H9 (cell line): Measurements from ENCODE around the gene BTN1A1. TPM values are rescaled to one million over a fixed set of nuclear protein-coding genes. Genes with fewer than 3 reads are reported as not detected.

ENCODE experiments used
- DNase-seq: peaks from one replicate; pipeline ENCODE4 v3.0.0-alpha.2; 2017
- H2AFZ ChIP-seq: one replicate; pipeline ENCODE4 v1.6.1; 2013; ENCODE audit warnings: mild to moderate bottlenecking, low read length, control low read depth, moderate library complexity
- H2AK5ac ChIP-seq: 2 replicates; pipeline ENCODE4 v1.6.1; 2013; ENCODE audit warnings: low read length, control low read depth, mixed read lengths; ENCODE audit not compliant: insufficient read length
- H2BK120ac ChIP-seq: one replicate; pipeline ENCODE4 v1.6.1; 2013; ENCODE audit warnings: low read depth, mild to moderate bottlenecking, low read length, control low read depth, inconsistent platforms; ENCODE audit not compliant: poor library complexity, severe bottlenecking
- H2BK12ac ChIP-seq: 2 replicates; pipeline ENCODE4 v1.6.1; 2013; ENCODE audit warnings: low read length, control low read depth, mixed read lengths, low read depth; ENCODE audit not compliant: insufficient read length
- H2BK15ac ChIP-seq: 2 replicates; pipeline ENCODE4 v1.6.1; 2013; ENCODE audit warnings: low read depth, low read length, control low read depth
- H2BK20ac ChIP-seq: one replicate; pipeline ENCODE4 v1.6.1; 2013; ENCODE audit warnings: low read depth, mild to moderate bottlenecking, low read length, control low read depth, inconsistent platforms; ENCODE audit not compliant: poor library complexity, severe bottlenecking
- H2BK5ac ChIP-seq: 2 replicates; pipeline ENCODE4 v1.6.1; 2013; ENCODE audit warnings: low read length, control low read depth, mixed read lengths; ENCODE audit not compliant: insufficient read length
- H3K14ac ChIP-seq: 2 replicates; pipeline ENCODE4 v1.6.1; 2013; ENCODE audit warnings: low read length, control low read depth; ENCODE audit not compliant: insufficient read depth
- H3K18ac ChIP-seq: 2 replicates; pipeline ENCODE4 v1.6.1; 2013; ENCODE audit warnings: low read depth, mild to moderate bottlenecking, mixed read lengths, low read length, control low read depth; ENCODE audit not compliant: insufficient read length
- H3K23ac ChIP-seq: 2 replicates; pipeline ENCODE4 v1.6.1; 2013; ENCODE audit warnings: low read length, control low read depth, mixed read lengths, low read depth; ENCODE audit not compliant: insufficient read length
- H3K23me2 ChIP-seq: 2 replicates; pipeline ENCODE4 v1.6.1; 2013; ENCODE audit warnings: low read depth, mild to moderate bottlenecking, mixed read lengths, low read length, control low read depth; ENCODE audit not compliant: insufficient read length, poor library complexity, severe bottlenecking
- H3K27ac ChIP-seq: 2 replicates; pipeline ENCODE4 v1.5.1; 2013; ENCODE audit warnings: low read length, control low read depth, mixed read lengths, low read depth; ENCODE audit not compliant: insufficient read length
- H3K27me3 ChIP-seq: 2 replicates; pipeline ENCODE4 v1.6.1; 2013; ENCODE audit warnings: low read length, control low read depth, inconsistent platforms; ENCODE audit not compliant: insufficient read depth
- H3K4ac ChIP-seq: 2 replicates; pipeline ENCODE4 v1.6.1; 2013; ENCODE audit warnings: low read depth, mild to moderate bottlenecking, control low read depth, inconsistent platforms, low read length, moderate library complexity
- H3K4me1 ChIP-seq: 2 replicates; pipeline ENCODE4 v1.6.1; 2013; ENCODE audit warnings: low read length, control low read depth, inconsistent platforms; ENCODE audit not compliant: insufficient read depth
- H3K4me2 ChIP-seq: 2 replicates; pipeline ENCODE4 v1.6.1; 2013; ENCODE audit warnings: low read length, control low read depth, mixed read lengths; ENCODE audit not compliant: insufficient read length, insufficient read depth
- H3K56ac ChIP-seq: 2 replicates; pipeline ENCODE4 v1.6.1; 2013; ENCODE audit warnings: low read depth, mild to moderate bottlenecking, mixed read lengths, low read length, control low read depth; ENCODE audit not compliant: insufficient read length
- H3K79me1 ChIP-seq: 2 replicates; pipeline ENCODE4 v1.6.1; 2013; ENCODE audit warnings: low read depth, mild to moderate bottlenecking, moderate library complexity, low read length, control low read depth, inconsistent platforms; ENCODE audit not compliant: insufficient read depth, poor library complexity, severe bottlenecking
- H3K79me2 ChIP-seq: 2 replicates; pipeline ENCODE4 v1.6.1; 2013; ENCODE audit warnings: low read length, control low read depth, inconsistent platforms; ENCODE audit not compliant: insufficient read depth
- H3K9ac ChIP-seq: 2 replicates; pipeline ENCODE4 v1.6.1; 2013; ENCODE audit warnings: low read length, control low read depth, mixed read lengths; ENCODE audit not compliant: insufficient read length; ENCODE audit errors: extremely low read depth
- H3K9me3 ChIP-seq: one replicate; pipeline ENCODE4 v1.6.1; 2013; ENCODE audit warnings: low read depth, low read length, inconsistent platforms; ENCODE audit not compliant: control insufficient read depth
- H3T11ph ChIP-seq: one replicate; pipeline ENCODE4 v1.6.1; 2013; ENCODE audit warnings: mild to moderate bottlenecking, low read length, control low read depth, inconsistent platforms
- H4K20me1 ChIP-seq: one replicate; pipeline ENCODE4 v1.6.1; 2013; ENCODE audit not compliant: control insufficient read depth, insufficient read length, insufficient read depth
- H4K5ac ChIP-seq: 2 replicates; pipeline ENCODE4 v1.6.1; 2013; ENCODE audit warnings: low read depth, mild to moderate bottlenecking, mixed read lengths, low read length, control low read depth; ENCODE audit not compliant: insufficient read length
- H4K8ac ChIP-seq: replicated peaks from 2 replicates; pipeline ENCODE4 v1.6.1; 2013; ENCODE audit warnings: low read length, control low read depth, mixed read lengths, low read depth; ENCODE audit not compliant: insufficient read length
- H4K91ac ChIP-seq: 2 replicates; pipeline ENCODE4 v1.6.1; 2013; ENCODE audit warnings: low read depth, mild to moderate bottlenecking, moderate library complexity, mixed read lengths, low read length, control low read depth; ENCODE audit not compliant: insufficient read length
- H3K27ac Mint-ChIP-seq, 3 experiments: 2 replicates in 2 of 3; 3 replicates in 1 of 3; pipeline ENCODE4 v1.8.0; 2020 to 2021; ENCODE audit warnings: mixed read lengths in 3 of 3, mild to moderate bottlenecking in 1 of 3, moderate library complexity in 1 of 3
- H3K27me3 Mint-ChIP-seq: 2 replicates; pipeline ENCODE4 v1.8.0; 2021; ENCODE audit warnings: low read depth, mild to moderate bottlenecking, moderate library complexity, mixed read lengths
- H3K36me3 Mint-ChIP-seq, 3 experiments: 2 replicates in 2 of 3; 3 replicates in 1 of 3; pipeline ENCODE4 v1.8.0; 2020 to 2021; ENCODE audit warnings: low read depth in 3 of 3, mixed read lengths in 3 of 3; ENCODE audit not compliant: insufficient read depth in 1 of 3
- H3K4me1 Mint-ChIP-seq, 2 experiments: 2 replicates each; pipeline ENCODE4 v1.8.0; 2020; ENCODE audit warnings: mixed read lengths in 2 of 2
- H3K4me3 Mint-ChIP-seq, 2 experiments: 2 replicates in 1 of 2; 3 replicates in 1 of 2; pipeline ENCODE4 v1.8.0; 2020 to 2021; ENCODE audit warnings: mild to moderate bottlenecking in 2 of 2, mixed read lengths in 2 of 2, moderate library complexity in 1 of 2
- H3K9me3 Mint-ChIP-seq, 2 experiments: 2 replicates in 1 of 2; 3 replicates in 1 of 2; pipeline ENCODE4 v1.8.0; 2020; ENCODE audit warnings: mild to moderate bottlenecking in 2 of 2, mixed read lengths in 2 of 2, moderate library complexity in 1 of 2
- CTCF ChIP-seq: fragments of 200-600 bp; sonication (generic); conservative IDR thresholded peaks from 3 replicates; pipeline ENCODE4 v1.8.0; 2021; ENCODE audit warnings: antibody characterized with exemption, mild to moderate bottlenecking
- WGBS: extraction: QIAGEN DNeasy Blood & Tissue Kit; methylation state at CpG from one replicate; pipeline ENCODE4 v1.1.7; 2013; ENCODE audit warnings: missing lambda C conversion rate, low lambda C conversion rate, mixed read lengths; ENCODE audit not compliant: insufficient read length; ENCODE audit errors: extremely low coverage; 5-methylcytosine and 5-hydroxymethylcytosine counted together
- total RNA-seq: library from RNA; stranded (reverse); gene quantifications from 2 replicates; pipeline ENCODE4 v1.2.1, GENCODE V29; 2021

The BTN1A1 gene
- total RNA-seq, 1 experiment from 2014 or later = 0.15 TPM

- no peak overlapping the region for H4K91ac ChIP-seq
- H4K5ac ChIP-seq = no peak overlapping the region
- H3K27me3 ChIP-seq = no peaks in the 10 kb centered on the region
- H3K4ac ChIP-seq = no peak overlapping the region
- H3K14ac ChIP-seq = no peak overlapping the region
- no peak for DNase-seq
- H3K9me3 Mint-ChIP-seq = no peaks in the 10 kb centered on the region
- no peak overlapping the region for H3K4me3 Mint-ChIP-seq
- H2BK120ac ChIP-seq = no peak overlapping the region
- H3K36me3 Mint-ChIP-seq = no peaks in the 10 kb centered on the region
- H3K9ac ChIP-seq = no peak overlapping the region
- H3K23ac ChIP-seq = no peak overlapping the region
- H3K79me1 ChIP-seq = no peaks in the 10 kb centered on the region
- H4K20me1 ChIP-seq = no peaks in the 10 kb centered on the region
- no peak overlapping the region for H2BK15ac ChIP-seq
- H3K9me3 ChIP-seq = no peaks in the 10 kb centered on the region
- no peak overlapping the region for H4K8ac ChIP-seq
- TF ChIP-seq CTCF = no peak
- H3K27ac Mint-ChIP-seq = no peak overlapping the region
- no peaks in the 10 kb centered on the region for H3K23me2 ChIP-seq
- H3K4me1 Mint-ChIP-seq = peaks cover 42 to 46% of the 10 kb centered on the region in 2 experiments
- H3K27me3 Mint-ChIP-seq = no peaks in the 10 kb centered on the region
- no peak overlapping the region for H3T11ph ChIP-seq
- no peak overlapping the region for H3K18ac ChIP-seq
- no peaks in the 10 kb centered on the region for H3K79me2 ChIP-seq
- no peak overlapping the region for H2AK5ac ChIP-seq
- H3K4me1 ChIP-seq = peaks cover 4% of the 10 kb centered on the region; the same call in 1 of the 2 replicates
- no peak overlapping the region for H3K56ac ChIP-seq
- H2AFZ ChIP-seq = no peak overlapping the region
- no peak overlapping the region for H3K4me2 ChIP-seq
- H2BK5ac ChIP-seq = no peak overlapping the region
- WGBS = no CpG with 5 or more reads among the region's 1 CpG
- no peak overlapping the region for H2BK12ac ChIP-seq
- H3K27ac ChIP-seq = no peak overlapping the region
- no peak overlapping the region for H2BK20ac ChIP-seq
Measured at GRCh38 chr6:26526928-26527327, 26.8 kb downstream of the BTN1A1 start.
